HepG2 (cell line): ENCODE data around the gene PSAP.

Experiments
- ARNTL ChIP-seq: sonication (generic); formaldehyde crosslinking; IDR thresholded peaks from 2 replicates; pipeline ENCODE4 v1.4.0; 2020; ENCODE audit warnings: mild to moderate bottlenecking, missing genetic modification reagents
- HMGXB3 ChIP-seq: sonication (generic); formaldehyde crosslinking; IDR thresholded peaks from 2 replicates; pipeline ENCODE4 v1.4.0; 2020; ENCODE audit warnings: missing genetic modification reagents, borderline replicate concordance
- IKZF1 ChIP-seq: fragments of 450-650 bp; IDR thresholded peaks from 2 replicates; pipeline ENCODE4 v1.7.1; 2016
- MEF2D ChIP-seq: sonication (generic); formaldehyde crosslinking; IDR thresholded peaks from 2 replicates; pipeline ENCODE4 v1.5.1; 2020; ENCODE audit warnings: mild to moderate bottlenecking, missing genetic modification reagents
- ZNF687 ChIP-seq: sonication (generic); formaldehyde crosslinking; IDR thresholded peaks from 2 replicates; pipeline ENCODE4 v1.5.1; 2020; ENCODE audit warnings: mild to moderate bottlenecking, missing genetic modification reagents, moderate library complexity
- TF ChIP-seq, protein P1 (sequence below): fragments of 450-650 bp; IDR thresholded peaks from 2 replicates; pipeline ENCODE4 v1.6.1; 2016

DNA sequence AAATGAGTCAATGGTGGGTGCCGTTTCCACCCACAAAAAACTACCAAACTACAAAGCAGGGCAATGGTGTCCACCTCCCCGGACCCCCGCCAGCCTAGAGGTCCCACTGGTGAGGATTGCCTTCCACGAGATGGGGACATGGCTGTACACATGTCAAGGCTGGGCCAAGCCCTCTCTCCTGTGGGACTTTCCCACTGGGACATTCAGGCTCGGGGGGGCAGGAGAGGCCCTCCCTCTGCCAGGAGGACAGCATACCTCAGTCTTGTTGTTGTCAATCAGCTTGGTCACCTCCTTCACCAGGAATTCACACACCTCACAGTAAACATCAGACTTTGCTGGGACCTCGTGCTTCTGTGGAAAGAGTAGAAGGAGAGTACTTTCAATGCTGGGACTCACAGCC, 31.1 kb downstream of the PSAP start:
- TF ChIP-seq HMGXB3 (CRISPR knock-in tag): no peak
- no peak for TF ChIP-seq IKZF1
- TF ChIP-seq ARNTL: no peak
- no peak for TF ChIP-seq MEF2D (CRISPR knock-in tag)
- TF ChIP-seq, protein P1, sequence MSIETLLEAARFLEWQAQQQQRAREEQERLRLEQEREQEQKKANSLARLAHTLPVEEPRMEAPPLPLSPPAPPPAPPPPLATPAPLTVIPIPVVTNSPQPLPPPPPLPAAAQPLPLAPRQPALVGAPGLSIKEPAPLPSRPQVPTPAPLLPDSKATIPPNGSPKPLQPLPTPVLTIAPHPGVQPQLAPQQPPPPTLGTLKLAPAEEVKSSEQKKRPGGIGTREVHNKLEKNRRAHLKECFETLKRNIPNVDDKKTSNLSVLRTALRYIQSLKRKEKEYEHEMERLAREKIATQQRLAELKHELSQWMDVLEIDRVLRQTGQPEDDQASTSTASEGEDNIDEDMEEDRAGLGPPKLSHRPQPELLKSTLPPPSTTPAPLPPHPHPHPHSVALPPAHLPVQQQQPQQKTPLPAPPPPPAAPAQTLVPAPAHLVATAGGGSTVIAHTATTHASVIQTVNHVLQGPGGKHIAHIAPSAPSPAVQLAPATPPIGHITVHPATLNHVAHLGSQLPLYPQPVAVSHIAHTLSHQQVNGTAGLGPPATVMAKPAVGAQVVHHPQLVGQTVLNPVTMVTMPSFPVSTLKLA: no peak
- TF ChIP-seq ZNF687 (CRISPR knock-in tag): no peak
